Keratinocyte (primary cell): ENCODE measurements around the gene DAPK1.

Experiments used
- EZH2 ChIP-seq: IDR thresholded peaks from one replicate; pipeline ENCODE4 v1.6.1; 2012; ENCODE audit warnings: inconsistent platforms, mild to moderate bottlenecking, low read length, moderate library complexity
- TF ChIP-seq, protein P1 (sequence below), 3 experiments: IDR thresholded peaks in 1 of 3; conservative IDR thresholded peaks in 1 of 3; optimal IDR thresholded peaks in 1 of 3; 2 replicates in 2 of 3; 3 replicates in 1 of 3; pipeline versions ENCODE3 to v1.5.1; 2011; ENCODE audit warnings: low read length in 3 of 3, mild to moderate bottlenecking in 3 of 3, moderate library complexity in 2 of 3, control low read depth in 1 of 3, inconsistent platforms in 1 of 3; ENCODE audit not compliant: insufficient read depth in 2 of 3; ENCODE audit errors: extremely low read depth in 1 of 3

DNA sequence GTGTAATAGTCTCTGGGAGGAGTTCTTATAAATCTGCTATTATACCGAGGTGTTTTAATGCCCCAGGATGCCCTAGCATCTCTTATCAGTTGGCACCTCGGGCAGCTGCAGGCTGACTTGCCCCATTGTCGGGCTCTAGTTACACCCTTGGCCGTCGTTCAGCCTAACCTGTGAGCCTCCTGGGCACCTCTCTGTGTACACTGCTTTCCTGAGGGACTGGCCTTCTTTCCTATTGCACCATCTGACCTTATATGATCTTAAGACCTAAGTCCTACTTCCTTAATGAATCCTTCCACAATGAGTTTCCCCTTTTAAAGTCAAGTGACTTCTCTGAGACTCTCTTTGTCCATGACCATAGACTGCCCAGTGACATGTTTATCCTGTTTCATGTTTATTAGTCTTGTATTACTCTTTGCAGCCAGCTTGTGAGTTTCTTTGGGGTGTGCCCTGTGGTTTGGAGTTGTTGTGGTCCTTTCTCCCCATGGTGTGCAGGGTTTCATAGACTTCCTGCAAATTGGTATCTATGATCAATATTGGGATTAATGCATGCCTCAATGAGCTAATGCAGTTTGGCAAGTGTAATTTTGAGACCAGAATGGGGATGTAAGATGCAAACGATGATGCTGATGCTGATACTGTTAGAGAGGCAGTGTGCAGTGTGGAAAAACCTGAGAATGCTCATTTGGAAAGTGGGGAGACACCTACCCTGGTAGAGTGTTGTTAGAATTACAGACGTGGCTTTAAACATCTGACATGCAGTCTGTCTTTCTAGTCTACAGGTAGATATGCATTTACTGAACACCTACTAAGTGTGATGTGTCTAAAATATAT lies 4.9 kb downstream of the DAPK1 start:
- TF ChIP-seq, protein P1, sequence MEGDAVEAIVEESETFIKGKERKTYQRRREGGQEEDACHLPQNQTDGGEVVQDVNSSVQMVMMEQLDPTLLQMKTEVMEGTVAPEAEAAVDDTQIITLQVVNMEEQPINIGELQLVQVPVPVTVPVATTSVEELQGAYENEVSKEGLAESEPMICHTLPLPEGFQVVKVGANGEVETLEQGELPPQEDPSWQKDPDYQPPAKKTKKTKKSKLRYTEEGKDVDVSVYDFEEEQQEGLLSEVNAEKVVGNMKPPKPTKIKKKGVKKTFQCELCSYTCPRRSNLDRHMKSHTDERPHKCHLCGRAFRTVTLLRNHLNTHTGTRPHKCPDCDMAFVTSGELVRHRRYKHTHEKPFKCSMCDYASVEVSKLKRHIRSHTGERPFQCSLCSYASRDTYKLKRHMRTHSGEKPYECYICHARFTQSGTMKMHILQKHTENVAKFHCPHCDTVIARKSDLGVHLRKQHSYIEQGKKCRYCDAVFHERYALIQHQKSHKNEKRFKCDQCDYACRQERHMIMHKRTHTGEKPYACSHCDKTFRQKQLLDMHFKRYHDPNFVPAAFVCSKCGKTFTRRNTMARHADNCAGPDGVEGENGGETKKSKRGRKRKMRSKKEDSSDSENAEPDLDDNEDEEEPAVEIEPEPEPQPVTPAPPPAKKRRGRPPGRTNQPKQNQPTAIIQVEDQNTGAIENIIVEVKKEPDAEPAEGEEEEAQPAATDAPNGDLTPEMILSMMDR (optimal IDR thresholded peaks at IDR 0.05 in 1 of 3, IDR thresholded peaks at IDR 0.05 in 1 of 3, conservative IDR thresholded peaks at IDR 0.05 in 1 of 3; ENCODE audit: extremely low read depth in 1 of 3, insufficient read depth in 2 of 3, low read length in 3 of 3) = no peak
- no peak for TF ChIP-seq EZH2
